NCI-H446 (cell line): Measurements from ENCODE around the gene ZNF575.
A peak's percentile ranks its signal among the peaks of the same experiment; 100 is the strongest.
"Not testable (repeated sequence)": the region's sequence is repeated elsewhere in the genome, so short reads cannot be mapped to it uniquely, and the experiment has no call there.

Experiments
- DNase-seq, 2 experiments: peaks; one replicate each; lab custom pipeline; 2025; lab: John Stamatoyannopoulos, UW

ZNF575 gene

GRCh38 chr19:43544077-43544476 is 11.1 kb downstream of the ZNF575 start:
- DNase-seq: no peak

- DNase-seq: no peak
Observed at GRCh38 chr19:43545276-43545675, 12.3 kb downstream of the ZNF575 start.

- no peak for DNase-seq
Observed at GRCh38 chr19:43545981-43546380, 13.0 kb downstream of the ZNF575 start.

GRCh38 chr19:43546581-43546980 is 13.6 kb downstream of the ZNF575 start:
- DNase-seq: no peak

- not testable (repeated sequence) for DNase-seq
Observed at GRCh38 chr19:43547926-43548325, 14.9 kb downstream of the ZNF575 start.

- no peak for DNase-seq
Observed at GRCh38 chr19:43548706-43549105, 15.7 kb downstream of the ZNF575 start.

GRCh38 chr19:43551399-43552197 is 18.6 kb downstream of the ZNF575 start:
- no peak for DNase-seq

- DNase-seq: no peak
Observed at GRCh38 chr19:43552198-43552450, 19.1 kb downstream of the ZNF575 start.

GRCh38 chr19:43552616-43553015 is 19.6 kb downstream of the ZNF575 start:
- DNase-seq: no peak

GRCh38 chr19:43553656-43554055 is 20.7 kb downstream of the ZNF575 start:
- no peak for DNase-seq

- no peak for DNase-seq
Observed at GRCh38 chr19:43554317-43554895, 21.4 kb downstream of the ZNF575 start.

- DNase-seq: peak; percentile 33 to 65
Observed at GRCh38 chr19:43555185-43555770, 22.3 kb downstream of the ZNF575 start.

GRCh38 chr19:43560687-43561086 is 27.7 kb downstream of the ZNF575 start:
- no peak for DNase-seq

GRCh38 chr19:43561139-43561970 is 28.4 kb downstream of the ZNF575 start:
- no peak for DNase-seq

GRCh38 chr19:43562226-43562697 is 29.3 kb downstream of the ZNF575 start:
- DNase-seq: no peak

- peak; percentile 26 to 78 for DNase-seq
Observed at GRCh38 chr19:43562698-43563241, 29.8 kb downstream of the ZNF575 start.

GRCh38 chr19:43563816-43564457 is 30.9 kb downstream of the ZNF575 start:
- peak in 1 of 2 experiments; percentile 44 for DNase-seq

GRCh38 chr19:43564800-43565199 is 31.8 kb downstream of the ZNF575 start:
- DNase-seq: peak; percentile 24 to 79

- no peak for DNase-seq
Observed at GRCh38 chr19:43569657-43570056, 36.7 kb downstream of the ZNF575 start.

- DNase-seq: no peak
Observed at GRCh38 chr19:43570174-43570791, 37.3 kb downstream of the ZNF575 start.

- no peak for DNase-seq
Observed at GRCh38 chr19:43572171-43572588, 39.2 kb downstream of the ZNF575 start.
